GM12878 (cell line): Measurements from ENCODE around the gene AHCY. TPM values are rescaled to one million over a fixed set of nuclear protein-coding genes. Genes with fewer than 3 reads are reported as not detected.
A peak's percentile ranks its signal among the peaks of the same experiment; 100 is the strongest.

Experiments used
- ATAC-seq: fragments of 200-7000 bp; cut with Tn5 transposase; 3 replicates; pipeline ENCODE4 v1.9.1; 2020; ENCODE audit warnings: mild to moderate bottlenecking, moderate library complexity
- BruUV-seq: library from RNA; stranded (reverse); fragments of 400-500 nt; replicated peaks from 2 replicates; lab custom pipeline; 2021; lab: Mats Ljungman, UMichigan
- CTCF ChIA-PET: fragments of 300-600 bp; sonication (Branson Sonifier 250); formaldehyde crosslinking; extraction: SDS; loops from one replicate; lab custom pipeline; 2021; ENCODE audit warnings: inconsistent platforms; lab: Yijun Ruan, JAX
- POLR2A ChIA-PET: fragments of 350-600 bp; formaldehyde crosslinking; extraction: SDS; loops from one replicate; lab custom pipeline; 2021; ENCODE audit warnings: inconsistent platforms; lab: Charles Lee
- RAD21 ChIA-PET: fragments of 300-600 bp; sonication (Branson Sonifier 250); formaldehyde crosslinking; loops from one replicate; lab custom pipeline; 2023; ENCODE audit warnings: antibody characterized with exemption; ENCODE audit not compliant: unreplicated experiment; lab: Charles Lee
- SMC1A ChIA-PET: fragments of 300-600 bp; sonication (Branson Sonifier 250); formaldehyde crosslinking; loops from one replicate; lab custom pipeline; 2023; ENCODE audit not compliant: unreplicated experiment, uncharacterized antibody; lab: Charles Lee
- DNase-seq: peaks from one replicate; pipeline ENCODE4 v3.0.0-alpha.2; 2011; ENCODE audit warnings: low read depth, low spot score
- FAIRE-seq: peaks from 3 replicates; lab custom pipeline; 2011; peaks lifted over from hg19 to GRCh38; lab: Jason Lieb, UNC
- H2AFZ ChIP-seq: 2 replicates; pipeline ENCODE4 v1.6.0; 2011; ENCODE audit warnings: low read depth, low read length, control low read depth; ENCODE audit not compliant: control insufficient read depth
- H3K27ac ChIP-seq: 2 replicates; pipeline ENCODE4 v1.5.1; 2011; ENCODE audit warnings: control low read depth; ENCODE audit not compliant: control insufficient read depth, insufficient read depth
- H3K27me3 ChIP-seq, 2 experiments: replicated peaks in 1 of 2; 2 replicates each; pipeline versions ENCODE4 v1.6.0 to v1.6.1; 2011; ENCODE audit warnings: low read length in 1 of 2; ENCODE audit not compliant: control insufficient read depth in 2 of 2, insufficient read depth in 2 of 2
- H3K36me3 ChIP-seq, 2 experiments: 2 replicates each; pipeline ENCODE4 v1.5.1; 2011; ENCODE audit warnings: low read length in 1 of 2; ENCODE audit not compliant: control insufficient read depth in 2 of 2, insufficient read depth in 2 of 2
- H3K4me1 ChIP-seq: 2 replicates; pipeline ENCODE4 v1.6.1; 2011; ENCODE audit warnings: mild to moderate bottlenecking, low read length, moderate library complexity, mixed read lengths; ENCODE audit not compliant: control insufficient read depth, insufficient read depth
- H3K4me2 ChIP-seq: 2 replicates; pipeline ENCODE4 v1.6.0; 2011; ENCODE audit warnings: control low read depth; ENCODE audit not compliant: control insufficient read depth, insufficient read depth
- H3K4me3 ChIP-seq: fragments of 200-600 bp; sonication (generic); 2 replicates; pipeline ENCODE4 v1.5.1; 2016
- H3K79me2 ChIP-seq: 2 replicates; pipeline ENCODE4 v1.6.0; 2011; ENCODE audit warnings: low read length; ENCODE audit not compliant: control insufficient read depth, insufficient read depth
- H3K9ac ChIP-seq: 2 replicates; pipeline ENCODE4 v1.8.0; 2011; ENCODE audit warnings: low read length, control low read depth, mixed read lengths; ENCODE audit not compliant: control insufficient read depth, insufficient read depth
- H3K9me3 ChIP-seq: replicated peaks from 3 replicates; pipeline ENCODE4 v1.5.1; 2011; ENCODE audit warnings: mild to moderate bottlenecking, low read length; ENCODE audit not compliant: control insufficient read depth, insufficient read depth
- H4K20me1 ChIP-seq: 2 replicates; pipeline ENCODE4 v1.6.0; 2011; ENCODE audit not compliant: control insufficient read depth, insufficient read depth
- BHLHE40 ChIP-seq, 2 experiments: fragments of 450-650 bp in 1 of 2; IDR thresholded peaks; 2 replicates each; pipeline ENCODE4 v1.6.1; 2011 to 2017; ENCODE audit warnings: low read depth in 2 of 2, borderline replicate concordance in 1 of 2, improper control_type of control experiment in 1 of 2, low read length in 1 of 2, mild to moderate bottlenecking in 1 of 2
- HDGF ChIP-seq: fragments of 450-650 bp; IDR thresholded peaks from 2 replicates; pipeline ENCODE4 v1.6.1; 2016; ENCODE audit warnings: antibody characterized with exemption
- JUND ChIP-seq: IDR thresholded peaks from 2 replicates; pipeline ENCODE4 v1.6.1; 2012; ENCODE audit warnings: low read depth, mild to moderate bottlenecking, low read length, improper control_type of control experiment, moderate library complexity
- RFX5 ChIP-seq: IDR thresholded peaks from 2 replicates; pipeline ENCODE4 v1.6.1; 2011; ENCODE audit warnings: low read depth, low read length, improper control_type of control experiment
- WGBS: methylation state at CpG from one replicate; pipeline ENCODE4 v1.1.6; 2016; ENCODE audit warnings: low lambda C conversion rate; ENCODE audit not compliant: insufficient replicate concordance, insufficient coverage; ENCODE audit errors: missing lambda C conversion rate; 5-methylcytosine and 5-hydroxymethylcytosine counted together
- in situ Hi-C: fragments of 300-500 bp; cut with MboI; formaldehyde crosslinking; loops from 9 replicates; pipeline ENCODE4 v1.14.3; 2018; ENCODE audit warnings: mixed read lengths
- intact Hi-C: fragments of 100-400 bp; cut with micrococcal nuclease; formaldehyde crosslinking; loops from one replicate; pipeline ENCODE4 v1.14.2; 2022; ENCODE audit not compliant: unreplicated experiment
- polyA plus RNA-seq, 11 experiments: library from polyadenylated mRNA; depleted of rRNA in 4 of 11; unstranded in 6 of 11; stranded (reverse) in 5 of 11; fragments of >200 nt; fragmentation: Nextera tagmentation in 4 of 11; fragmentation: Illumina TruSeq in 1 of 11; extraction: Ambion mirVana in 4 of 11; extraction: Trizol in 1 of 11; gene quantifications; 1 replicate in 1 of 11; 2 replicates in 10 of 11; pipeline versions ENCODE4 v1.2.1 to v1.2.3, GENCODE V29; 2011 to 2016; ENCODE audit warnings: inconsistent platforms in 2 of 11, missing spikeins in 2 of 11, low read depth in 1 of 11
- total RNA-seq, 4 experiments: library from RNA; depleted of rRNA in 3 of 4; stranded (reverse); fragments of >200 nt in 3 of 4; fragmentation: Illumina TruSeq in 1 of 4; extraction: Trizol in 1 of 4; gene quantifications; 2 replicates each; pipeline versions ENCODE4 v1.2.1 to v1.2.3, GENCODE V29; 2013 to 2021

The AHCY gene
- total and polyA plus RNA-seq, 10 of the 15 experiments (the other 5 are each of a cell fraction or from before 2014, with no cell fraction given): 84.9 to 223 (median 181) TPM

DNA sequence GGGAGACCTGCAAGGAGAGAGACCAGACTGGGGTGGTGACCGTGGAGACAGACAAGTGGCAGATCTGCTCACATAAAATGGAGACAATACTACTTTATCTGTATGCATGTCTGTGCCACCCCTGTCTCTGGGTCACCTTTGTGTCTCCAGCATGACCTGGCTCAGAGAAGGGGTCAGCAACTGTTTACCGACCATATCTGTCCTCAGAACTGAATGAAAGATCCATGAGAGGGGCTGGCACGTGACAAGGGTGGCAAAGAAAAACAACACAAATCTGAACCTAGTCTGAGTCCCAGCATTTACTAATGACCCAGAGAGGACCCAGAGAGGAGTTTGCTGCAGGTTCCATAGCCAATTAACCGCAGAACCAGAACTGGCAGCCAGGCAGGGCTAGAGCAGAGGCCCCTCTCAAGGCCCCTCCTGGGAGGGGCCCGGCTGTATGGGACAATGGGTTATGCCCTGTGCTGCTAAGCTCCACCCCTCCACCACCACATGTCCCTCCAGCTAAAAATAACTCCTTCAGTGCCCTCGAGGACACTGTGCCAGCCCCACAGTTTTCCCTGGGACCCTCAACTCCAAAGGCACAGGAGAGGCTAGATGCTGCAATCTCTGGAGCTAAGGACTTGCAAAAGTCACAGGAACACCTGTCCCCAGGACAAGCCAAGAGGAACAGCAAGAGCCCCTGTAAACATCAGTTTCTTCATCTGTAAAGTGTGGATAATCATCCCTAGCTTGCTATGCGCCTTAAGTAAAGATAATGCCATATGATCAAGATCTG, 2.2 kb downstream of the AHCY start:
- WGBS: 74% methylated on average over 7 of the region's 7 CpGs
- Histone ChIP-seq H3K27ac (peak overlapping the region; percentile 4; the same call in 1 of the 2 replicates), H3K79me2 (peaks cover 48% of the 10 kb centered on the region), H3K9ac (no peak overlapping the region; the same call in 1 of the 2 replicates), H2AFZ (no peak overlapping the region), H4K20me1 (no peaks in the 10 kb centered on the region), H3K4me1 (peaks cover 11% of the 10 kb centered on the region), H3K9me3 (no peaks in the 10 kb centered on the region), H3K27me3 (no peaks in the 10 kb centered on the region), H3K36me3 (no peaks in the 10 kb centered on the region; a peak in 1 of 4 replicates), H3K4me2 (peak overlapping the region; percentile 91), H3K4me3 (peak overlapping the region; percentile 95; the same call in 1 of the 2 replicates)
- TF ChIP-seq RFX5: no peak
- no peak for TF ChIP-seq HDGF
- peak in 1 of 2 experiments; percentile 20; a peak in 1 of 4 replicates for TF ChIP-seq BHLHE40 (IDR thresholded peaks at IDR 0.05; ENCODE audit: borderline replicate concordance in 1 of 2, low read depth in 2 of 2, low read length in 1 of 2)
- TF ChIP-seq JUND: no peak
- ChIA-PET RAD21 (interaction anchor here (1.2 to 4.8 kb wide), 3 partner anchors 12 to 65 kb away, joined by 3 to 21 read pairs (median 9); partner anchors contain the start of gene ITCH), POLR2A (interaction anchor here (0.5 to 4.7 kb wide), 3 partner anchors 215 to 419 kb away, joined by 4 to 21 read pairs (median 5); partner anchors contain the start of gene DYNLRB1), CTCF (interaction anchor here (0.9 to 5.8 kb wide), 5 partner anchors 11 to 471 kb away, joined by 3 to 40 read pairs (median 5); partner anchors contain the start of gene ITCH), SMC1A (interaction anchor here (0.8 to 2.5 kb wide), 5 partner anchors 11 to 447 kb away, joined by 3 to 15 read pairs (median 5); partner anchors contain the start of gene DYNLRB1)
- FAIRE-seq (no peak), ATAC-seq (peak; percentile 7; the same call in 2 of the 3 replicates), DNase-seq (no peak)
- BruUV-seq: no TSS peak
- intact Hi-C loops (no loop called here), in situ Hi-C loops (no loop called here)
